Uterus (tissue), 2 donors: ENCODE measurements around the gene PHOX2B.

Source experiments
- POLR2A ChIP-seq, 2 donors: fragments of 450-650 bp; IDR thresholded peaks; one replicate each; pipeline ENCODE4 v1.6.1; 2016; ENCODE audit warnings: antibody characterized with exemption in 2 of 2, mild to moderate bottlenecking in 1 of 2, moderate library complexity in 1 of 2
- TF ChIP-seq, protein P1 (sequence below), 4 experiments: fragments of 200-600 bp in 2 of 4; fragments of 450-650 bp in 2 of 4; sonication (generic) in 2 of 4; IDR thresholded peaks; one replicate each; pipeline ENCODE4 v1.5.1; 2016 to 2019; ENCODE audit warnings: antibody characterized with exemption in 4 of 4, mild to moderate bottlenecking in 2 of 4, moderate library complexity in 1 of 4

DNA sequence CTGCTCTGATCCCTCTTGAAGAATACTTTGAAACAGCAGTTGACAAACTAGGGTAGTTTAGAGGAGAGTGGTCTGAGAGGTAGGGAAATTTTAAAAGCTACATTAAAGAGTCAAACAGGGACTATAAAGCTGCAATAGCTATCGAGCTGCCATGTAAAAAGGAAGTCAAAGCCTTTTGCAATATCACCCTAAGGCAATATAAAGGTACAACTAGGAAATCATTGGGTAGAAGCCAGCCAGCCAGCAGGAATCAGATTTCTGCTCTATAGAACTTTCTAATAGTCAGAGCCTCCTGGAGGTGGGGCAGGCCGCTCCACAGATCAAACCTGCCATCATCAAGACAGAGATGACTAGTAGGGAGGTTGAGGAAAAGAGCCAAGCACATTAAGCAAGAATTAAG lies 15.2 kb upstream of the PHOX2B start:
- TF ChIP-seq, protein P1, sequence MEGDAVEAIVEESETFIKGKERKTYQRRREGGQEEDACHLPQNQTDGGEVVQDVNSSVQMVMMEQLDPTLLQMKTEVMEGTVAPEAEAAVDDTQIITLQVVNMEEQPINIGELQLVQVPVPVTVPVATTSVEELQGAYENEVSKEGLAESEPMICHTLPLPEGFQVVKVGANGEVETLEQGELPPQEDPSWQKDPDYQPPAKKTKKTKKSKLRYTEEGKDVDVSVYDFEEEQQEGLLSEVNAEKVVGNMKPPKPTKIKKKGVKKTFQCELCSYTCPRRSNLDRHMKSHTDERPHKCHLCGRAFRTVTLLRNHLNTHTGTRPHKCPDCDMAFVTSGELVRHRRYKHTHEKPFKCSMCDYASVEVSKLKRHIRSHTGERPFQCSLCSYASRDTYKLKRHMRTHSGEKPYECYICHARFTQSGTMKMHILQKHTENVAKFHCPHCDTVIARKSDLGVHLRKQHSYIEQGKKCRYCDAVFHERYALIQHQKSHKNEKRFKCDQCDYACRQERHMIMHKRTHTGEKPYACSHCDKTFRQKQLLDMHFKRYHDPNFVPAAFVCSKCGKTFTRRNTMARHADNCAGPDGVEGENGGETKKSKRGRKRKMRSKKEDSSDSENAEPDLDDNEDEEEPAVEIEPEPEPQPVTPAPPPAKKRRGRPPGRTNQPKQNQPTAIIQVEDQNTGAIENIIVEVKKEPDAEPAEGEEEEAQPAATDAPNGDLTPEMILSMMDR (IDR thresholded peaks at IDR 0.05): no peak
- no peak for TF ChIP-seq POLR2A (IDR thresholded peaks at IDR 0.05)
